Epithelial cell of esophagus (primary cell): ENCODE results near the gene CLIC6.

Experiments
- DNase-seq: peaks from one replicate; pipeline ENCODE4 v3.0.0; 2010; ENCODE audit warnings: low read depth
- H3K4me3 ChIP-seq: 2 replicates; pipeline ENCODE4 v1.5.1; 2011; ENCODE audit warnings: mild to moderate bottlenecking, low read length, control low read depth
- CTCF ChIP-seq: IDR thresholded peaks from 2 replicates; pipeline ENCODE4 v1.5.1; 2011; ENCODE audit warnings: low read depth, mild to moderate bottlenecking, low read length, control low read depth, inconsistent platforms; ENCODE audit not compliant: insufficient read depth; ENCODE audit errors: missing control alignments

CLIC6 gene

DNA sequence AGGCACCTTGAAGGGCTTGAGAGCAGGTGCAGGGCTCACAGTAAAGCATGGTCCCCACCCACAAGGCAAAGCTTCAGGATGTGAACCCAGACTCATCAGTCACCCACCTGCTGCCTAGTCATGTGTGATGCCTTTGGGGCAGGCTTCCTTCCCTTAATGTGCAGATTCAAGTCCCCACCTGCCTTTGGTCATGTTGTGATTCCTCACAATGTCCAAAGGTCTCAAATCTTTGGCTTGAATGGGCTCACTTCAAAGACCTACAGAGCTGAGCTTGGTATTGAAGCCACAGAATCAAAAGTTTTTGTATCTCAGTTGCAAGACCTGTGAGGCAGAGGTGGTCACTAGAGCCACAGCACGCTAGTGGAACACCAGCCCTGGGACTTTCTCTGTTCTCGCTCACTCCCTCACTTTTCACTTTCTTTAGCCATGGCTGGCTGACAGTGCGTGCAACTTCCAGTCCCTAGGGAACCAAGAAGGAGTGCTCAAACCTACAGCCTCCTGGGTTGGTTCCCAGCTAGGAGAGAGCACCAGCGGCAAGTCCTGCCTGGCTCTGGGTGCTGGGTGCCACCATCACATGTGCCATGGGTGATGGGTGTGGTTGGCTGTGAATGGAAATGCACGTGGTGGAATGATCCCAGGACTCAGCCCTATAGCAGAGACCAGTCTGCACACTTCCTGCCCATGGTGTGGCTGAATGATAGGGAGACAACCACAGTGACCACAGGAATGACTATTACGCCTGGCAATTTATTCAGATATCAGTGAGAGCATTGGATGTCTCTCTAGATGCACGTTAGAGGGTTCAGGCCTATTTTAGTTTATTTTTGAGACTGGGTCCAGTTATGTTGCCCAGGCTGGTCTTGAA lies 26.4 kb upstream of the CLIC6 start:
- H3K4me3 ChIP-seq = no peak overlapping the region
- peak; percentile 40 for DNase-seq

DNA sequence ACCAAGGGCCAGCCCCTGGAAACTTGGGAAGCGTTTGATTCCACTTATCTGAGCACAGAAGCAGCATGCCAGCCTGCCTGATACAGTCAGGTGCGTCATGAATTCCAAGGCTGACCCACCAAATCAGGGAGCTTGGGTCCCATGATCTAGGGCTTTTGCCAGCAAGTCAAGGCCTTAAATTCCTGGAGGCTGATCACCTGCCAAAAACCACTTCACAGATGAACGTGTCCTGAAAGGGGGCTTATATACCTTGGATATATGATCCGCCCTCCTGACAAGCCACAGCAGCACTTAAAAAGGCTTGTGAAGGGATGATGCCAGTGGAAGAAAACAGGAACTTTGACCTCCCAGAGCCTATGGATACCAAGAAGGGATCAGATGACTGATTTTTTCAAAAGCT lies 24.0 kb upstream of the CLIC6 start:
- TF ChIP-seq CTCF = no peak
- H3K4me3 ChIP-seq = no peak overlapping the region
- DNase-seq = no peak

More for the DNA sequence above, 26.4 kb upstream of the CLIC6 start:
- TF ChIP-seq CTCF = no peak

- TF ChIP-seq CTCF = no peak
- DNase-seq = no peak
- H3K4me3 ChIP-seq = no peak overlapping the region
These were observed 21.2 kb upstream of the CLIC6 start for GRCh38 chr21:34647555-34647954.

DNA sequence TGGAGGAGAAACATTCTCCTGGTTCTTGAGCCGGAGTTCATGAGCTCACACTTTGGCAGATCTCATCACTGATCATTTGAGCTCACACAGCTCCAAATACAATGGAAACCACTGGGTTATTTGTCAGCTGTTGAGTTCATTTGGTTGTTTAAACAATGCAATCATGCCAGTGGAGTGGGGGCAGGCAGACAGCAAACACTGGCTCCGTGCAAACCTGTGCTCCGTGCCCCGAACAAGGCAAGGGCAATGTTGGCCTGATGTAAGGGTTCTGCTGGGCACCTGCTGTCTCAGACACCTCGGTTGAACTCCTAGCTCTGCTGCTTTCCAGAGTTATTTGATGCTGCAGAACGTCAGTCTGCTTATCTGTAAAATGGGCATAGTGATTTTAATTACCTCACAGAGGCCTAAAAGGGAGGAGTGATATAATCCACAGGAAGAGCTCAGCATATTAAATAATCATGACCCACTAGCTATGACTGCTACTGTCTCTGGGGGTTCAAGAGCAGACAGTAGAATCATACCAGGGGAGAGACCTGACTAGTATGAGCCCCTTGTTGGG lies 20.0 kb upstream of the CLIC6 start:
- no peak for TF ChIP-seq CTCF
- no peak for DNase-seq
- H3K4me3 ChIP-seq = no peak overlapping the region

DNA sequence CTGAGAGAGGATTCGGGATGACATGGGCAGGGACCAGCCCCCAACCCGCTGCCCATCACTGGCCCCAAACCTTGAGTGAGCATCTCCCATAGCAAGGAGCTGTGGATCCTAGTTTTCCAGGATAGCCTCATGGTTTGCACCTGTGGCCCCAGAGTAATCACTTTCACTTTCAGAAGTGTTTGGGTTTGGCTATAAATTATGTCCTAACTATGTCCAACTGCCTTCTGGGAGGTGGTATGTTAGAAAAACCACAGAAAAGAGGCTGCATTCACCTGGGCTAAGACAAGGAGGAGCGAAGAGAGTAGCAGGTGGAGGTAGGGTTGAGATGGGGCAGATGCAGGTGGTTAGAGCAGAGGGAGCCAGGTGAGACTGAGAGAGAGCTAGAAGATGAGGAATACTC lies 19.4 kb upstream of the CLIC6 start:
- H3K4me3 ChIP-seq = no peak overlapping the region
- TF ChIP-seq CTCF = no peak
- no peak for DNase-seq

DNA sequence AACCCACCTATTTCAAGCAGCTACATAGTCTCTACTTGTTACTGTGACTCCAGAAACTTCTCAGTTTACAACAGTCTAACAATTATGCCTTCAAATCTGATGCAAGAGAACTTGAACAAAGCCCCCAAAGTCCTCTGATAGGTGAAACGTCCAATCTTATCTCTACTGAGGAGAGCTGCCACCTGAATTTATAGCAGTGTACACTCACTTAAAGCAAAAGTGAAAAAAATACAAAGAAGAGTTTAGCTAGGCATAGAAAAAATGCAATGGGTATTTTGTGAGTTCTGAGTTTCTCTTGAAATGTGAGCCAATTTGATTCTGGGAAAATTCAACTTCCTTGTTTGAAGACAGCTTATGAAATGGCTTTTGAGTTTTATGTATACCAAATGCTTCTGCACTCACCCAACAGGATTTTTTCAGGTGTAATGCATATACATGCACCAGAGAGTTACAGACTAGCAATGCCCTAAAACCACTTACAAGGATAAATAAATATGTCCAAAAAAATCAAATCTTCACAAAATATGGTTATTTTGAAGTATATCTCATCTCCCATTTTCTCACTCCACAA lies 17.8 kb upstream of the CLIC6 start:
- no peak for DNase-seq
- TF ChIP-seq CTCF = no peak
- no peak overlapping the region for H3K4me3 ChIP-seq
